ENCODE measurements around the gene SPTBN2. TPM values are rescaled to one million over a fixed set of nuclear protein-coding genes. Genes with fewer than 3 reads are reported as not detected.

The SPTBN2 gene
- total and polyA plus RNA-seq, 2 of the 8 experiments (the other 6 are each of a cell fraction or from before 2014, with no cell fraction given): 19.1 to 69.0 TPM

DNA sequence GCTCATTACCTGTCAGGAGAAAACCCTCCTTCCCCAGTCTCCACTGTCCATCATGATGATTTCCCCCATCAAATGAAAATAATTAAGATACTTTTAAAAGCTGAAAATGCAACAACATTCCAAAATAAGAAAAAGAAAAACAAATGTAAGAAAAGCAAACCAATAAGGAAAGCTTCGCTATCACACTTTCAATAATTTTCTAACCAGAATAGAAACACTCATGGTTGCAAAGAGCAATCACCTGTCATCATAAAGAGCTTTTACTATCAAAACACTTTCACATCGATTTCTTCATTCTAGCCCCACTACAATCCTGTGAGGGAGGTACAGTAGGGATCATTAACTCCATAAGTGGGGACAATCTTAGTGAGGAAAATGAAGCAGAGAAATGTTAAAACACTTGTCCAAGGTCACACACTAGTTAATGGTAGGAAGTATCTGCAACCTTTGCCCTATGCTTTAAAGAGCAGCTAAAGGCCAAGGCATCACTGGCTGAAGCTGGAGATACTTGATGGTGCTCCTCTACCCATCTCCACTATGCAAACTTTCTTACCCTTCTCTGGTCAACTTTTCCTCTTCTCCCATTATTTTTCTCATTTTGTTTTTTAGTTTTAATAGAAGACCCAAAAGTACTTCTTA, 53.9 kb downstream of the SPTBN2 start (continued):
- TF ChIP-seq, protein P1, sequence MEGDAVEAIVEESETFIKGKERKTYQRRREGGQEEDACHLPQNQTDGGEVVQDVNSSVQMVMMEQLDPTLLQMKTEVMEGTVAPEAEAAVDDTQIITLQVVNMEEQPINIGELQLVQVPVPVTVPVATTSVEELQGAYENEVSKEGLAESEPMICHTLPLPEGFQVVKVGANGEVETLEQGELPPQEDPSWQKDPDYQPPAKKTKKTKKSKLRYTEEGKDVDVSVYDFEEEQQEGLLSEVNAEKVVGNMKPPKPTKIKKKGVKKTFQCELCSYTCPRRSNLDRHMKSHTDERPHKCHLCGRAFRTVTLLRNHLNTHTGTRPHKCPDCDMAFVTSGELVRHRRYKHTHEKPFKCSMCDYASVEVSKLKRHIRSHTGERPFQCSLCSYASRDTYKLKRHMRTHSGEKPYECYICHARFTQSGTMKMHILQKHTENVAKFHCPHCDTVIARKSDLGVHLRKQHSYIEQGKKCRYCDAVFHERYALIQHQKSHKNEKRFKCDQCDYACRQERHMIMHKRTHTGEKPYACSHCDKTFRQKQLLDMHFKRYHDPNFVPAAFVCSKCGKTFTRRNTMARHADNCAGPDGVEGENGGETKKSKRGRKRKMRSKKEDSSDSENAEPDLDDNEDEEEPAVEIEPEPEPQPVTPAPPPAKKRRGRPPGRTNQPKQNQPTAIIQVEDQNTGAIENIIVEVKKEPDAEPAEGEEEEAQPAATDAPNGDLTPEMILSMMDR (IDR thresholded peaks at IDR 0.05; ENCODE audit: control extremely low read depth in 1 of 3, insufficient read depth in 1 of 3, low read depth in 1 of 3, low read length in 3 of 3): no peak
- TF ChIP-seq BRCA1 (IDR thresholded peaks at IDR 0.05; ENCODE audit: low read depth, low read length) (no peak), RNF2 (IDR thresholded peaks at IDR 0.05; ENCODE audit: borderline replicate concordance, low read depth, low read length, missing control alignments, poor library complexity, severe bottlenecking) (no peak), CREB1 (IDR thresholded peaks at IDR 0.05) (no peak), TAF1 (IDR thresholded peaks at IDR 0.05; ENCODE audit: low read depth, low read length) (no peak), NANOG (IDR thresholded peaks at IDR 0.05; ENCODE audit: insufficient read depth, low read depth, low read length, poor library complexity, severe bottlenecking) (no peak)

Data from H1 (cell line).